ENCODE results near the gene IKZF3.
A peak's percentile ranks its signal among the peaks of the same experiment; 100 is the strongest.

IKZF3 gene

GRCh38 chr17:39754161-39754957, 109.8 kb downstream of the IKZF3 start (continued):
- TF ChIP-seq ZNF18 (tag by site-specific recombination; IDR thresholded peaks at IDR 0.05) (no peak), ZNF501 (tag by site-specific recombination; IDR thresholded peaks at IDR 0.05) (peak; percentile 51; the same call in 1 of the 2 replicates), ZNF660 (tag by site-specific recombination; IDR thresholded peaks at IDR 0.05) (peak; percentile 87), ZNF654 (tag by site-specific recombination; IDR thresholded peaks at IDR 0.05; ENCODE audit: low read depth) (peak; percentile 43), GLI4 (tag by site-specific recombination; IDR thresholded peaks at IDR 0.05) (no peak; the same call in 1 of the 2 replicates), ZNF792 (tag by site-specific recombination; IDR thresholded peaks at IDR 0.05) (no peak), ZNF677 (tag by site-specific recombination; IDR thresholded peaks at IDR 0.05) (no peak), PBX3 (CRISPR knock-in tag; IDR thresholded peaks at IDR 0.05) (peak; percentile 93), ZBTB20 (tag by site-specific recombination; IDR thresholded peaks at IDR 0.05) (peak; percentile 78; the same call in 1 of the 2 replicates), EGR2 (tag by site-specific recombination; IDR thresholded peaks at IDR 0.05; ENCODE audit: low read depth) (peak; percentile 81), TCF7L2 (IDR thresholded peaks at IDR 0.05; ENCODE audit: borderline replicate concordance, low read depth, low read length) (peak; percentile 43; the same call in 1 of the 2 replicates), ZNF2 (tag by site-specific recombination; IDR thresholded peaks at IDR 0.05) (no peak), ZNF549 (tag by site-specific recombination; IDR thresholded peaks at IDR 0.05) (no peak), ZNF626 (tag by site-specific recombination; IDR thresholded peaks at IDR 0.05) (no peak), ZNF341 (tag by site-specific recombination; IDR thresholded peaks at IDR 0.05; ENCODE audit: low read depth) (peak; percentile 97), ZNF76 (tag by site-specific recombination; IDR thresholded peaks at IDR 0.05; ENCODE audit: borderline replicate concordance, low read depth) (peak; percentile 84), PATZ1 (tag by site-specific recombination; IDR thresholded peaks at IDR 0.05) (peak; percentile 87), ZFHX2 (tag by site-specific recombination; conservative IDR thresholded peaks at IDR 0.05) (peak; percentile 94), ZBTB8A (tag by site-specific recombination; IDR thresholded peaks at IDR 0.05) (peak; percentile 82), ZNF785 (tag by site-specific recombination; IDR thresholded peaks at IDR 0.05) (no peak; the same call in 1 of the 2 replicates), HOXC10 (CRISPR knock-in tag; IDR thresholded peaks at IDR 0.05) (0 out of 2 replicates have a peak, but pooled peaks have one; percentile 0), ZNF324 (tag by site-specific recombination; IDR thresholded peaks at IDR 0.05) (0 out of 2 replicates have a peak, but pooled peaks have one; percentile 44), ZNF837 (tag by site-specific recombination; IDR thresholded peaks at IDR 0.05) (no peak), ZBTB17 (tag by site-specific recombination; IDR thresholded peaks at IDR 0.05) (peak; percentile 77), ZNF629 (tag by site-specific recombination; IDR thresholded peaks at IDR 0.05) (peak; percentile 52), SP7 (tag by site-specific recombination; IDR thresholded peaks at IDR 0.05) (0 out of 2 replicates have a peak, but pooled peaks have one; percentile 50), ZNF600 (tag by site-specific recombination; IDR thresholded peaks at IDR 0.05) (peak; percentile 63; the same call in 1 of the 2 replicates), ZSCAN18 (tag by site-specific recombination; IDR thresholded peaks at IDR 0.05) (no peak), ZSCAN30 (tag by site-specific recombination; IDR thresholded peaks at IDR 0.05) (peak; percentile 83), ZNF184 (tag by site-specific recombination; IDR thresholded peaks at IDR 0.05) (no peak)
